ENCODE results near the gene PMEPA1.

- no peak for TF ChIP-seq CTCF (tag by site-specific recombination; IDR thresholded peaks at IDR 0.05)
- TF ChIP-seq ZFHX2 (tag by site-specific recombination; conservative IDR thresholded peaks at IDR 0.05): no peak
- TF ChIP-seq ZNF670 (tag by site-specific recombination; IDR thresholded peaks at IDR 0.05; ENCODE audit: low read depth): no peak
- TF ChIP-seq YY1 (tag by site-specific recombination; IDR thresholded peaks at IDR 0.05): no peak
- TF ChIP-seq ZFP41 (tag by site-specific recombination; IDR thresholded peaks at IDR 0.05; ENCODE audit: borderline replicate concordance): no peak
These were observed 7.7 kb downstream of the PMEPA1 start for GRCh38 chr20:57702091-57702490.
